HG02678 (cell line): ENCODE results near the gene VWA1.
A peak's percentile ranks its signal among the peaks of the same experiment; 100 is the strongest.
"Not testable (repeated sequence)": the region's sequence is repeated elsewhere in the genome, so short reads cannot be mapped to it uniquely, and the experiment has no call there.

ENCODE experiments used
- ATAC-seq: cut with Tn5 transposase; IDR thresholded peaks from one replicate; pipeline ENCODE4 v1.9.1; 2021; ENCODE audit warnings: mild to moderate bottlenecking, moderate library complexity; ENCODE audit not compliant: unreplicated experiment

The VWA1 gene

DNA sequence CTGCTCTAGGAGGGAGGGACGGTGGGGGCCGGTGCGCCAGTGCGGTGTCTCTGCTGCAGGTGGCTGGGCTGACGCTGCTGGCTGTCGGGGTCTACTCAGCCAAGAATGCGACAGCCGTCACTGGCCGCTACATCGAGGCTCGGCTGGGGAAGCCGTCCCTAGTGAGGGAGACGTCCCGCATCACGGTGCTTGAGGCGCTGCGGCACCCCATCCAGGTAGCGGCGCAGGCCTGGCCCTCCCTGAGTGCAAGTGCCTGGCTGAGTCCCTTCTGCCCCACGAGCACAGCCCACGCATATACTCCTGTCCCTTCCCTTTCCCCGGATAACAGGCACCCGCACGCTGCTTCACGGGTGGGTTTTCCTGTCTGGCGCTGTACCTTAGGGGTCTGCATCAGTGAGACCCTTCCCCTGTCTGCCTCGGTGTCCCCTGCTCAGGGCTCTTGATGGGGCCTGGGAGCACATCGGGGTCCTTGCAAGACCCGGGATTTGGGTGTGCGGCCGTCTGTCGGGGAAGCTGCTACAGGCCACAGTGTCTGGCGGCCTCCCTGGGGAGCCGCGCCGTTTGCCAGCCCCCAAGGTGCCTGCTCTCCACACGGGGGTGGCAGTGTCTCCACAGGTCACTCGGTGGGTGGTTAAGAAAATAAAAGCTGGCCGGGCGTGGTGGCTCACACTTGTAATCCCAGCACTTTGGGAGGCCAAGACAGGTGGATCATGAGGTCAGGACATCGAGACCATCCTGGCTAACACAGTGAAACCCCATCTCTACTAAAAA, 19.0 kb downstream of the VWA1 start:
- ATAC-seq, result not testable (repeated sequence)

DNA sequence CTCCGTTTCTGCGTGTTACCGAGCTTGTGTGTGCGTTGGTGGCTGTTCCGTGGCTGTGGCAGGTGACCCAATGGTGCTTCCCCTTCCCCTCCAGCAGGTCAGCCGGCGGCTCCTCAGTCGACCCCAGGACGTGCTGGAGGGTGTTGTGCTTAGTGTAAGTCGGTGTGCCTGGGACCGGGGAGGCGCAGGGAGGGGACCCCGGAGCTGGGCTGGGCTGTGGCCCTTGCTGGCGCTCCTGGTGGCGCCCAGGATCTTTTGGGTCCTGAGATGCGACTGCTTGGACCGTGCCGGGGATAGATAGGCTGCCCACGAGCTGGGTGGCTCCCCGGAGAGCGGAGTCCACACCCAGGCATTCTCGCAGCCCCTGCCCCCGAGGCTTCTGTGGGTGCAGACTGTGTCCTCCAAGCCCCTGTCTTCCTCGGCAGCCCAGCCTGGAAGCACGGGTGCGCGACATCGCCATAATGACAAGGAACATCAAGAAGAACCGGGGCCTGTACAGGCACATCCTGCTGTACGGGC, 19.9 kb downstream of the VWA1 start:
- no peak for ATAC-seq

DNA sequence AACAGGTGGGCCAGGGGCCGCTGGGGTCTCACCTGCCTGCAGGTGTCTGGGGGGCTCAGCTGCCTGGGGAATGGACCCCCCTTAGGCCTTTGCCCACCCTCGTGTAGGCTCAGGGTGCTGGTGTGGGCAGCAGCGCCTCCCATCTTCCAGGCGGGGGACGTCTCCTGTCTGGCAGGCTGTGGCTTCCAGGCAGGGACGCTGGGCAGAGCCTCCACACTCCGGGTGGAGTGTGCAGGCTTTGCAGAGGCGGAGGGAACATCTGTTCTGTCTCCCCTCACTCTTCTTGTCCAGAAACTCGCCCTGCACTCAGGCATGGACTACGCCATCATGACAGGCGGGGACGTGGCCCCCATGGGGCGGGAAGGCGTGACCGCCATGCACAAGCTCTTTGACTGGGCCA, 20.4 kb downstream of the VWA1 start:
- not testable (repeated sequence) for ATAC-seq

DNA sequence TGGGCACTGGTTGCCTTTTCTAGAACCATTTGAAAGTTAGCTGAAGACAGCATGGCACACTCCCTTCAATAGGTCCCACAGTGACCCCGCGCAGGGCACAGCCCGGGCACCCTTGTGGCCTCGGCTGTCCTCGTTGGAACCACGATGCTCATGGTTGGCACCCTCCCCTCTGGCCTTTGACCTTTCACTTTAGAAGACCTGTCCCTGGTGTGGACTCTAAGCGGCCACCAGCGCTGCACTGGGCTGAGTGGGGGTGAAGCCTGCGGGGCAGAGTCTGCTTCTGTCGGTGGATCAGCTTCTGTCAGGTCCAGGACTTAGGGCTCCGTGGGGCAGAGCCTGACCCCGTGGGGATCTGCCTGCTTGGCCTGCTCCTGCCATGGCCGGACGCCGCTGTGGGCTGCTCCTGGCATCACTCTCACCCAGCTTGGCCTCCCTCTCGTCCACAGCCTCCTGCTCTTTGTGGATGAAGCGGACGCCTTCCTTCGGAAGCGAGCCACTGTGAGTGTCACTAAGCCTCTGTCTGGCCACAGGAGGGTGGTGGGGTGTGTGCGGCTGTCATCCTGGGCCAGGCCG, 21.3 kb downstream of the VWA1 start:
- not testable (repeated sequence) for ATAC-seq

DNA sequence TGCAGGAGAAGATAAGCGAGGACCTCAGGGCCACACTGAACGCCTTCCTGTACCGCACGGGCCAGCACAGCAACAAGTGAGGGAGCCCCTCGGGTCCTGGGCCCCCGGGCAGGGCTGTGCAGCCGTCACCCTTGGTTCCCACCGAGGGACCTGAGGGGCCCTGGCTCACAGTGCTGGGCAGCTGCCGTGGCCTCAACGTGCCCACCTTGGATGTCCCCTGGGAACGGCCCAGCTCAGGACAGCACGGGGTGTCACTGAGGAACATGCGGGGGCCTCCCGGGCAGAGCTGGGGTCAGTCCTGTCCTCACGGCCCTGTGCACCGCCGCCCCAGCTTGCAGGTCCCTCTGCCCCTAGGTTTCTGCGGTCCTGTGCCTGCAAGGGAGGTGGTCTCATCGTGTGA, 23.7 kb downstream of the VWA1 start:
- not testable (repeated sequence) for ATAC-seq

DNA sequence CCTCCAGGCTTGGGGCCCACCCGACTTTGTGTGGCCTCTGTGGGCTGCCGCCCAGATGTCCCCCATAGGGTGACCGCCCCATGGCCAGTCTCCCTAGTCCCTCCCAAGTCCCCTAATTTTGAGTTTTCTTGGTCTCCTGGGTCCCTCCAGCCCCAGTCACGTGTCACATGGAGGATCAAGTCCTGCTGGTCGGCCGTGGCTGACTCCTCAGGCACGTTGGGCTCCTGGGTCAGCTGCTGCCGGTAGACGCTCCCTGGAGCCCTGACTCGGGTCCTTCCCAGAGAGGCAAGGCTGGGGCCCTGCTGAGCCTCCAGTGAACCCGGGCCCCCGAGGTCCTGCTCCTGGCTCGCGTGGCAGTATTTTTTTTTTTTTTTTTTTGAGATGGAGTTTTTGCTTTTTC, 24.2 kb downstream of the VWA1 start:
- not testable (repeated sequence) for ATAC-seq

DNA sequence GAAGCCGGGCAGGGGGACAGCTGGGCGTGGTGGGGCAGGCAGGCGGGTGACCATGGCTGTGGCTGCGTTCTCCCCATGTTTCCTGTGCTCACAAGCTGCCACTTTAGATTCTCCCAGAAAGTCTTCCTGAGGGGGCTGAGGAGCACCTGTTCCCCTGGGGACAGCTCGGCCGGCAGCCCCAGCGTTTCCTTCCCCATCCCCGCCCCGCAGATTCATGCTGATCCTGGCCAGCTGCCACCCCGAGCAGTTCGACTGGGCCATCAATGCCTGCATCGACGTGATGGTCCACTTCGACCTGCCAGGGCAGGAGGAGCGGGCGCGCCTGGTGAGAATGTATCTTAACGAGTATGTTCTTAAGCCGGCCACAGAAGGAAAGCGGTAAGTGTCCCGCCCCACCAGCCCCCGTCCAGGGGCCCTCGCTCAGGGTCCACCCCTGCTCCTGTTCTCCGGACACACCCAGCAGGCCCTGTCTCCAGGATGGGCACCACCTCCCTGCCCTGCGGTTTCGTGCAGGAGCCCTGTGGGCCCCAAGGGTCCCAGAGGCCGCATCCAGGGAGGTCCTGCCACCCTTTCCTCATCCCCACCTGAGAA, 25.1 kb downstream of the VWA1 start:
- no peak for ATAC-seq

DNA sequence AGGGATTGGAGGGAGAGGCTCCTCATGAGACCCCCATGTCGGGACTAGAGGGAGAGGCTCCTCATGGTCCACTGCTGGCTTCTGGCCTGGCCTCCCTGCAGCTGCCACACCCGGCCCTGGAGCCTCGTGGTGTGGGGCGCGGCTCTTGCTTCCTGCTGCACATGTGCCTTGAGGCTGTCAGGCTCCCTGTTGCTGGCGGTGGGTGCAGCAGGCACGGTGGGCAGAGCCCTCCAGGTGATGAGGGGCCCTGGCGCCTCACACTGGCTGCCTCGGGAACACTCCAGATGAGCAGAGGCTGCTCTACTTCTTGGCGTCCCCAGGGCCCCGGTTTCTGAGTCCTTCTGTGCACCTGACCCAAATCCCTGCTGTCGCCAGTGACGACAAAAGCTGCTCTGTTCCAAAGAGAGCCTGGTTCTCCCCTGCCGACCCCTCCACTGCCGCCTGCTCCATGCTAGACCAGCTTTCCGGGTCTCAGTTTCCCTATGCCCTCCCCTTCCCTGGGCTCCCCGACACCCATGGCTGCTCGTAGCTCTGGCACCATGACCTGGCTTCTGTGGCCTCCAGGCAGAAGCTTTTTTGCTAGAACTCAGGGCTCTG, 26.3 kb downstream of the VWA1 start:
- no peak for ATAC-seq

DNA sequence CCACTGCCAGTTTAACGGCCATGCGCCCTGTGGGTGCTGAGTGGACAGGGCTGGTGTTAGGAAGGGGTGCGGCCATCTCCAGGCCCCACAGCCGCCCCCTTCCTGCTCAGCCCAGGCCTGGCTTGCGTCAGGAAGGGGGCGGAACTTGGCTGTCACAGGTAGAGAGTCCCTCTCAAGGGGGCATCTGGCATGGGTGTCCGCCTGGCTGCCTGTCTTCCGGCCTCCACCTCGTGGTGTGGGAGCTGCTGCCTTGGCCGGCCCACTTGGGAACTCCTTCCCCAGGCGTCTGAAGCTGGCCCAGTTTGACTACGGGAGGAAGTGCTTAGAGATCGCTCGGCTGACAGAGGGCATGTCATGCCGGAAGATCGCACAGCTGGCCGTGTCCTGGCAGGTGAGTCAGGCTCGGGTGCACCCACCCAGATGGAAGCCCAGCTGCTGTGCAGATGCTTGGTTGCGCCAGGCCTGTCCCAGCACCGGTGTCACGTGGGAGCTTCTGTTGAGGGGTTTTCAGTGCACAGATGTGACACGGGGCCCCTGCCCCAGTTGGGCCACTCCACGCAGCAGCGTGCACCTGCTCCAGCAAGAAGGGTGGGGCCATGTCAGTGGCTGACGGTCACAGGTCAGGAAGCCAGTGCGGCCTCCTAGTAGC, 27.0 kb downstream of the VWA1 start:
- no peak for ATAC-seq

DNA sequence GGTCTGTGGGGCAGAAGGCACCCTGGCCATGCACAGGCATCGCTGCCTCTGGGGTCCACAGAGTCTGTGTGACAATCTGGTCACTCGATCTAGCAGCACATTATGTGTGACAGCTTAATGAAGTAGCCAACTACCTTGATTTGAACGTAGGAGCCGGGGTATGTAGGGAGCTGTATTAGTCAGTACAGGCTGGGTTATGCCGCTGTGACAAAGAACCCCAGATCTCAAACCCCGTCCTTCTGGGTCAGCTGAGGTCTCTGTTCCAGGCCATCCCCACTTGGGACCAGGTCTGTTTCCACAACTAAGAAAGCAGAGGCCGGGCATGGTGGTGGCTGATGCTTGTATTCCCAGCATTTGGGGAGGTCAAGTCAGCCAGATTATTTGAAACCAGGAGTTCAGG, 27.8 kb downstream of the VWA1 start:
- no peak for ATAC-seq

DNA sequence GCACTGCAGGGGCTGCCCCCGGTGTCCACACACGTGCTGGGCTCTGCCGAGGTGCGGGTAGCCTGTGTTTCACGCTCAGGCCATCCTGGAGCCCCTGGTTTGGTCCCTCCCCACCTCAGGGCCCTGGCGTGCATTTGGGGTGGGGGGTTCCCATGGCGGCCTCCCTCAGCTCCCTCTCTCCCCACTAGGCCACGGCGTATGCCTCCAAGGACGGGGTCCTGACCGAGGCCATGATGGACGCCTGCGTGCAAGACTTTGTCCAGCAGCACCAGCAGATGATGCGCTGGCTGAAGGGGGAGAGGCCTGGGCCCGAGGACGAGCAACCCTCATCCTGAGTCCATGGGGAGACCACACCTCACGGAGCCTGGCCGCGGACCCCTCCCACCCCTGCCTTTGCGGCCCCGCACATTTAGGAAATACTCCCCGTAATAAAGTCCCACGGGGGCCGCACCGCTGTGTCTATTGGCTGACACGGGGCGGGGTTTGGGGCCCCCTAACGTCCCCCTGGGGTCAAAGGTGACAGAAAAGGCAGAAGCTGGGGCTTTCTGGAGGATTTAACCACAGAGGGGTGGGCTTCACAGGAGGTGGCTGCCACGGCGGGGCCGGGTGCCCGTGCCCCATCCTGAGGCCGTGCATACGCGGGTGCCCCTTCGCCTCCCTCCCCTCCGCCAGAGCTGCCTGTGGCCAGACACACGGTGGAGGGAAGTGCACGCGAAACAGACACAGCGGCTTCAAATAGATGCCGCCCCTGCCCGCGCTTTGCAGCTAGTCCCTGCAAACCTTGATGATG, 32.9 kb downstream of the VWA1 start:
- not testable (repeated sequence) for ATAC-seq

DNA sequence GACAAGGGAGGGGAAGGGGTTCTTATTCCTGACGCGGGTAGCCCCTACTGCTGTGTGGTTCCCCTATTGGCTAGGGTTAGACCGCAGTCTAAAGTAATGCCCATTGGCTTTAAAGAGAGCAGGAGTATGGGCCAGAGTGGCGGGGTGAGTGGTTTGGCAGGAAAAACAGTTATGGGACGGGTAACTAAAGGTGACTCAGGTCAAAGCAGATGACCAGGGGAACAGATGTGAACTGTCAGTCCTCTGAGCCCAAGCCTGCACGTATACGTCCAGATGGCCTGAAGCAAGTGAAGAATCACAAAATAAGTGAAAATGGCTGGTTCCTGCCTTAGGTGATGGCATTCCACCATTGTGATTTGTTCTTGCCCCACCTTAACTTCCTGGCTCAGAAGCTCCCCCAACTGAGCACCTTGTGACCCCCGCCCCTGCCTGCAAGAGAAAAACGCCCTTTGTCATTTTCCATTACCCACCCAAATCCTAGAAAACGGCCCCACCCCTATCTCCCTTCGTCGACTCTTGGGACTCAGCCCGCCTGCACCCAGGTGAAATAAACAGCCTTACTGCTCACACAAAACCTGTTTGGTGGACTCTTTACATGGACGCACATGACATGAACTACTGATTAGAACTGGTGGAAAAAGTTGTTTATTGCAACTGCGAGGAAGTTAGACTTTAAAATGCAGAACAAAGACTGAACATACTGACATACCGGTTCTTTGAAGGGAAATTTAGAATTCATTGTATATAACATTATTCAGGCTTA, 35.3 kb downstream of the VWA1 start:
- ATAC-seq, result no peak

DNA sequence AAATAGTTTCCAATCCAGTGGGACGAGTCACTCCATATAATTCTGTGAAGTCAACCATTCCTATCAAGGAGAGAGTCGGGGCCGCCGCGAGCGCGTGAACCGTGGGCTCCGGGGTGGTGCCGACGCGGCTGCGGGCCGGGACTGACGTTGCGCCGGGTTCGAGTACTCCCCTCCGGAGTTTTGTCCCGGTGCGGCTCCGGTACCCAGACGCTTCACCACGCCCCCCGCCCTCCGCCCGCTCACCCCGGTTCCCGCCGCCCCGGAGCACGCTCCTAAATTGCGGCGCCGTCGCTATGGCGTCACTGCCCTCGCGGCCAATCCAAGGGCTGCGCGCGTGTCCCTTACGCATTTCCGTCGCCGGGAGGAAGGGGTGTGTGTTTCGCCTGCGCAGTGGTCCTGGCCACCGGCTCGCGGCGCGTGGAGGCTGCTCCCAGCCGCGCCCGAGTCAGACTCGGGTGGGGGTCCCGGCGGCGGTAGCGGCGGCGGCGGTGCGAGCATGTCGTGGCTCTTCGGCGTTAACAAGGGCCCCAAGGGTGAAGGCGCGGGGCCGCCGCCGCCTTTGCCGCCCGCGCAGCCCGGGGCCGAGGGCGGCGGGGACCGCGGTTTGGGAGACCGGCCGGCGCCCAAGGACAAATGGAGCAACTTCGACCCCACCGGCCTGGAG, 36.0 kb downstream of the VWA1 start, which contains the start of gene ATAD3B:
Gene ATAD3B, plus strand, starts transcription at position 377 of the 664 bp plus-strand sequence. Its CDS starts 120 bp downstream, at position 497.
- ATAC-seq, result peak; percentile 91

DNA sequence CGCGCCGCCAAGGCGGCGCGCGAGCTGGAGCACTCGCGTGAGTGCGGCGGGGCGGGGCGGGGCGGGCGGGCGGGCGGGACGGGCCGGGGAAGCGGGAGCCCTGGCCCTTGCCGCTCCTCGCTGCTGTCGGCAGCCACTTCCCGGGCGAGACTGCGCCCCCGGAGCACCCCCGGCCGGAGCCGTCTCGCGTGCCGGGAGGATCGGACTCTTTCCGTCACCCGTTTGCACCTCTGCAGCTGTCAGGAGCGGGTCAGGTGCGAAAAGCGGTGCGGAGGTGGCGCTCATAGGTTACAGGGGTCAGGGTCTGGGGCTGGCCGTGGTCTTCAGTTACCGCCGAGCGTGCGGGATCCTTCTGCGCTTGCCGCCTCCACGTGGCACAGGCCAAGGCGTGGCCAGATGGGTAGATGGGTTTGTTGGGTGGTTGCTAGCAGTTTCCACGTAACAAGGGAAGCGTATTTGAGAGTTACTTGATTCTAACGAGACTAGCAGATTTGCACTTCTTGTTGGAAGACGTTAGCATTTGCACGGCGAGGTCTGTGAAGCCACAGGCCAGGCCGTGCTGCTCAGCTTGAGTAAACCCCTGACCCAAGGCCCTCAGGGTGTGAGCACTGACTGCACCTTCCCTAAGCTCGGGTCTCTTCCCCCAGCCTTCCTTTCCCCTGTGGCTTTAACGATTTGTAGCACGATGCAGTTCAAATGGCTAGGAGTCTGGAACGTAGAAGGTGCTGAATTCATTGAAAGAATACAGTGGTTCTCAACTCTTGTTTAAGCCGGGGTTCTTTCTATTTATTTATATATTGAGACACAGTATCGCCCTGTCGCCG, 36.8 kb downstream of the VWA1 start:
- ATAC-seq, result not testable (repeated sequence)

DNA sequence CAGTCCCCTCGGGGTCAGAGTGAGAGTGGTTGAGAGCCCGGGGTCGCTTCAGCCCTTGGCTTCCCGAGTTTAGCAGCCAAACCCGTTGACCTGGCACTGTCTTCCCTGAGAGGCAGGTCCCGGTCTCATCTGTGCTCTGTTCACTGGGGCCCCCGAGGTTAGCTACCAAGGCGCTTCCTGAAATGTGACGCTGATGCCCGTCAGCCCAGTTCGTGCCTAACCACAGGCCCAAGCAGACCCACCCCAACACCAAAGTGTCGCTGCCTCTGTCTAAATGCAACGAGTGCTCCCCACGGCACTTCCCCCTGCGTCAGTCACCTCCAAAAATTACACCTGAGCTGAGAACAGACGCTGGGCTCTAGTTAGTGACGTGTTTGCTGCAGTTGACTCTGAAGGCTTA, 40.5 kb downstream of the VWA1 start:
- not testable (repeated sequence) for ATAC-seq

DNA sequence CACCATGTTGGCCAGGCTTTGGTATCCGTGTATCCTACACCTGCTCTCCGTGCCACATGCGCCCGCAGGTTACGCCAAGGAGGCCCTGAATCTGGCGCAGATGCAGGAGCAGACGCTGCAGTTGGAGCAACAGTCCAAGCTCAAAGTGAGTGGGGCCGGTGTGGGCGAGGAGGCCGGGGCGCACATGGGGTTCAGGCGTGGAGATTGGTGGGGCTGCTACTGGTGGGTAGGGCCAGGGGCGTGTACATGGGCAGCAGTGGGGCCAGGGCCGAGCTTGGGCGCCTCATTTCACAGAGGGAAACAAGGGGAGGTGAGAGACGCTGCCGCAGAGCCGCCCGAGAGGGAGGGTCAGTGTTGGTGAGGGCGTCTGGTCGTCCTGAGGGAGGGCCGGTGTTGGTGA, 41.7 kb downstream of the VWA1 start:
- ATAC-seq, result no peak

DNA sequence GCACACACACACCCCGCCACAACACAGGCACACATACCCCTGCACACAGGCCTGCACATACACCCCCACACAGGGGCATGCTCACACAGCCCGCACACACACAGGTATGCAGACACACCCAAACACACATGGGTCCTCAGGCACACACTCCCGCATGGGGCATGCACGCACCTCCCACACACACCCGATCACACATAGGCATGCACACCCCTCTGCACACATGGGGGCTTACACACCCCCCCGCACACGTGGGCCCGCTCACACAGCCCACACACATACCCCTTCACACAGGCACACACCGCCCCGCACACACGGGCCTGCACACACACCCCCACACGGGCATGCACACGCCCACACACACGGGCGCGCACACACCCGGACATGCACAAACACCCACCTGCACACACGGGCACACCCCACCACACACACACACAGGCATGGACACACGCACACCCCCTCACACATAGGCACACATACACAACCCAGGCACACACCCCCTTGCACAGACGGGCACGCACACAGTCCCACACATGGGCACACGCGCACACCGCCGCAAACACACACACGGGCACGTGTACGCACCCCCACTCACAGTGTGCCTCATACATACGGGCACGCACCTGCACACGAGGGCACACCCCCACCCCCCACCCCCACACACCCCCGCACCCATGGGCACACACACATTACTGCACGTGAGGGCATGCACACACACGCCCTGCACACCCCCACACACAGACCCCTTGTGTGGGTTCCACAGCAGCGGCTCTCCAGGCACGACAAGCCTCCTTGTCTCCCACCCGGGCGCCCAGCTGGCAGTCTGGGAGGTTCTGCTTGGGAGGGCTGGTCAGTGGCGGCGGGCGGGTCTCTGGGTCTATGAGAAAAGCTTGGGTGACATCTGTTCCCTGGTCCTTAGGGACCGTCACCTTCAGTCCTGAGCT, 44.3 kb downstream of the VWA1 start:
- no peak for ATAC-seq
